GOT3 (cell line): ENCODE data around the gene DNAJC7.
A peak's percentile ranks its signal among the peaks of the same experiment; 100 is the strongest.
"Not testable (repeated sequence)": the region's sequence is repeated elsewhere in the genome, so short reads cannot be mapped to it uniquely, and the experiment has no call there.

Source experiments
- DNase-seq: peaks from one replicate; lab custom pipeline; 2025; ENCODE audit warnings: mixed read lengths; lab: John Stamatoyannopoulos, UW

Gene DNAJC7

GRCh38 chr17:42041619-42042018 is 24.4 kb upstream of the DNAJC7 start:
- no peak for DNase-seq

DNA sequence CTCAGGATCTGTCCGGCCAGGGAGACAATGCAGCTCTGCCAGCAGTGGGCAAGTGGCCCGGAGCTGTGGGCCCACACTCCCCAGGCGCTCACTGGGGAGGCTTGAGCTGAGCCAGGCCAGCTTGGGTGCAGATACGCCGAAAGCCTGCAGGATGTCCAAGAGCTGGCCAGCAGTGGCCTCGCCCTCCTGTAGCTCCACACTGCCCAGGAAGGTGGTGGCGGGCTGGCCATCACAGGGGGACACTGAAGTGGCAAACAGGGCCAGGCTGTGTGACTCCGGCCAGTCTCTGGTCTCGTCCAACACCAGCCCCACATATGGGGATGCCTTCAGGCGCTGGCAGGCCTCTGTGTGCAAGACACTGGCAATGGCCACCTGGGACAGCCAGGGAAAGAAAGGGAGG is 23.6 kb upstream of the DNAJC7 start:
- DNase-seq = no peak

DNA sequence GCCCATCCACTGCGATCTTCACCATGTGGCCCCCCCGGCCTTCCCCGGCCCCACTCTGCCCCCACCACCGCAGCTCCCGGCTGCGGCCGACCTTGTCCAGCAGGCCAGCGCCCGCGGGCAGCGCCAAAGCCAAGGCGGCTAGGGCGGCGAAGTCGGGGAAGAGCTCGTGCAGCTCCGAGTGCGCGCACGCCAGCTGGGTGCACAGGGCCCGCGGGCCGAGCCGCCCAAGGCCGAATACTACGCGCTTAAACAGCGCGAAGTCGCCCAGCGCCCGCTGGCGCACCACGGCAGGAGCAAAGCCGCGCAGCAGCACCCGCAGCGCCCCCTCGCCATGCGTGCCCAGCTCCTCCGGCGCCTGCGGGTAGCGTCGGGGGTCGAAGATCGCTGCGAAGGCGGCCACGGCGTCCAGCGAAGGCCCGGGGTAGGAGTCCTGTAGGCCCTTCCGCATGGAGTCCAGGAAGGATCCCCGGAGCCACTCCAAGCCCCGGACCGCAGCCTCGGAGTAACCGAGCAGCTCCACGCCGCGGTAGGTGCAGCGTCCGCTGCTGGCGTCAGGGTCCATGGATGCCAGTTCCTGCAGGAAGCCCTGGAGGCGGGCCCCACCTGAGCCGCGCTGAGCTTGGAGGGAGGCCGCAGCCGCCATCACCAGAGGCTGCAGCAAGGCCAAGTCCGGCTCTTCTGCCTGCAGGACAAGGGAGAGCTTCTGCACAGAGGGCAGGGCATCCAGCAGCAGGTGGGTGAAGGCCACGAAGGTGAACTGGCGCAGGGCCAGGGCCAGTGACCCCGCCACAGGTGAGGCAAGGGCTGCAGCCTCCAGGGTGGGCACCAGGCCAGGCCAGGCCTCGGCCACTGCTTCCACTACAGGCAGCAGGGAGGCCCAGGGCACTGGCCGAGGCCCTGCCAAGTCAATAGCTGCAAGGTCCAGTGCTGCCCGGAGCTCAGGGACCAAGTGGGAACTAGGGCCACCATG is 22.8 kb upstream of the DNAJC7 start:
- no peak for DNase-seq

DNA sequence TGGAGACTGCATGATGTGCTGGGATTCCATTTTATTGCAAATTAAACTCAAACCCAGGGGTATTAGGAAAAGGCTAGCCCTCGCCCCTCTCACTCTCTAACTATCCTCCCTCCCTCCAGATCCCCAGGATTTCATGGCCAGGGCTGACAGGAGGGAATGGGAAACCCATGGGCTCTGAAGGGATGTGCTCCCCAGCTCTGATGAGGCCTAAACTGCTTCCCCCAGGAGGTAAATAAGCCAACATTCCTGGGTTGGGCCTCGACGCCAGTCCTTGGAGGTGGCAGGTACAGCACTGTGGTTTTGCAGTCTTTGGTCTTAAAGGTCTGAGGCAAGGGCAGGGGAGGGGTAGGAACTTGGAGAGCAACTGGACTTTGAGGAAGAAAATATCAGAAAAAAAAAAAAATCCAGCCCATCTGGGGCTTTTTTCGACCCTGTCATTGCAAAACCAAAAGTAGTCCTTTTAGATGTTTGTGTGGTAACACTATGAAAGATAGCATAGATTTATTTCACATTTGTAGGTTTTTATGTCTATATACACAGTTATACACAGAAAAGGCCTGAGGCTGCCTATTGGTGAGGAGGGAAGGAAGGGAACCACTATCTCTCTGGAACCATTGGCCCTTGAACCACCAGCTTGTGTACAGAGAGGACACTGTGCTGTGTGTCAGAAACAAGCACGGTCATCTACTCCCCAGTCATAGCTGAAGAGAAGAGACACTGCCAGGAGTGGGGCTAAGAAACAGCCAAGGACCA is 21.2 kb upstream of the DNAJC7 start:
- no peak for DNase-seq

DNA sequence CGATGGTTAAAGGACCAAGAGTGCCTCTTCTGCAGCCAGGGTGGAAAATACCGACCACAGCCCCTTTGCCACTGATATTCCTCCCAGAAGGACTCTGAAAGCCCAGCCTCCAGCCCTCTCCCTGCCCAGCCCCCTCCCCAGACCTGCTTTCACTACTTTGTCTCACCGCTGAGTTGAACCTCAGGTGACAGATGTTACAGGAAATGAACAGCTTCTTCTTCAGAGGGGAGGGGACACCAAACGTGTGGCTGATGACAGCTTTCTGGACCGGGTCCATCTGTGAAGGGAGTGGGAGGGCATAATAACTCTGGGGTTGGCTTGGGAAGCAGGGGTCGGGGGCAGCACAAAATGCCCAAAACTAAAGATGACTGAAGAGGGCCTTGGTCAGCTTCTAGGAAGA is 16.8 kb upstream of the DNAJC7 start:
- no peak for DNase-seq

- no peak for DNase-seq
Observed at GRCh38 chr17:42031584-42031983, 14.3 kb upstream of the DNAJC7 start.

- no peak for DNase-seq
Observed at GRCh38 chr17:42028791-42029127, 11.5 kb upstream of the DNAJC7 start.

DNA sequence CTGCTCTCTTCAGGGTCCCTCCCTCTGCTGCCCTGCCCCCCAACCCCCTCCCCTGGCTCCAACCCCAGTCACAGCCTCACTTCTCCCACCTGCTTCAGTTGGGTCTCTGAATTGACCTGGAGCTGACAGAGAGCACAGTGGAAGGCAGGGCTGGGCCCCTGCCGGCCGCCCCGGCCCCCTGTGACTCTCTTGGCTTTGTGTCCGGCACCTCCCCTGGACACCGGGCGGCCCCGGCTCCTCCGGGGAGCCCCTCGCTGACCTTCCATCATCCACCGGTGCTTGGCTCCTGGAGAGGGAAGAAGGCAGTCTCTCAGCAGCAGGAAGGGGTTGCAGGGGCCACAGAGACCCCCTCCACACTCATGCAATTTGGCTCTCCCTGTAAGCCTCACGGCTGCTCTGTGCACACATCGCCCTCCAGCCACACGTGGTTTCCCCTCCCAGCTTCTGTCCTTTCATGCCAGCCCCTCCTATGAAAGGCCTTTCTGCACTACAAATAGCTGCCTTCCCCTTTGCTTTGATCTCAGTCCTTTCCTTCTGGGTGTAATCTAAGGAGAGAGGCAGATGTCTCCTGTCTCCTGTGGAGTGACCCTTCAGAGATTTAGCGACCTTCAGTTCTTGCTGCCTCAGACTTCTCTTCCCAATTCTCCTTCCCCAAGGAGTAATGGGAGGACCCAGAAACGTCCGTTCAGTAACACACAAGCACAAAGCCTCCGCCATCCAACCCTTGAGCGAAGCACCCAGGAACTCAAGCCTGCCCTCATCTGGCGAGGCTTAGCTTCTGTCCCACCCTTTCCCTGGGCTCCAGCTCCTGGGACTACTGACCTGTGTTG is 10.9 kb upstream of the DNAJC7 start:
- no peak for DNase-seq

GRCh38 chr17:42027590-42027889 is 10.3 kb upstream of the DNAJC7 start:
- no peak for DNase-seq

GRCh38 chr17:42026857-42027589 is 9.8 kb upstream of the DNAJC7 start:
- no peak for DNase-seq

- no peak for DNase-seq
Observed at GRCh38 chr17:42025936-42026335, 8.7 kb upstream of the DNAJC7 start.

GRCh38 chr17:42025191-42025579 is 7.9 kb upstream of the DNAJC7 start:
- no peak for DNase-seq

GRCh38 chr17:42023524-42024349 is 6.5 kb upstream of the DNAJC7 start:
- no peak for DNase-seq

DNA sequence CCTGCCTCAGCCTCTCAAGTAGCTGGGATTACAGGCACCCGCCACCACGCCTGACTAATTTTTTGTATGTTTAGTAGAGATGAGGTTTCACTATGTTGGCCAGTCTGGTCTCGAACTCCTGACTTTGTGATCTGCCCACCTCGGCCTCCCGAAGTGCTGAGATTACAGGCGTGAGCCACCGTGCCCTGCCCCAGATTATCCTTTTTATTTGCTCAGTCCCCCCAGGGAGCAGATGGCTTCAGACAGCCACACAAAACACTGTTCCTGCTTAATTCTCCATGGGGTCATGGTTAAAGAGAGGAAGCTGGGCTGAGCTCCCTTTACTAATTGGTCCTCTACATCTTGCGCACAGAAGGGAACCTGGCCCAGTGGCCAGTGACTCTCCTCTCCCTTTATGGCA is 3.6 kb upstream of the DNAJC7 start:
- not testable (repeated sequence) for DNase-seq

- peak; percentile 76 for DNase-seq
Observed at GRCh38 chr17:42019509-42020404, 2.5 kb upstream of the DNAJC7 start, which contains the start of gene NKIRAS2. TSS of gene NKIRAS2 (plus strand) at chr17:42020090. CDS start at chr17:42021578, 1,488 bp downstream.

DNA sequence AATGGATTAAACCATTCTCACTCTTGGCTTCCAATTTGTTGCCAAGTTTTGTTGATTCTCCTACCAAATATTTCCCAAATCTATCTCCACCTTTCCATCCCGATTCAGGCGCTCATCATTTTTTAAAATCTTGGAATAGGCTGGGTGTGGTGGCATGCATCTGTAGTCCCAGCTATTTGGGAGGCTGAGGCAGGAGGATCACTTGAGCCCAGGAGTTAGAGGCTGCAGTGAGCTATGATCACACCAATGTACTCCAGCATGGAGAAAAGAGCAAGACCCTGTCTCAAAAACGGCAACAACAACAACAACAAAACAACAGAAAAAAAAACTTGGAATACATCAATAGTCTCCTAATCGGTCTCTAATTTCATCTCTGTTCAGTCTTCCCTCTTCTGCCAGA is 1.7 kb upstream of the DNAJC7 start:
- DNase-seq = no peak

- no peak for DNase-seq
Observed at GRCh38 chr17:42018339-42018738, 1.1 kb upstream of the DNAJC7 start.

GRCh38 chr17:42017866-42018200 is 594 bp upstream of the DNAJC7 start:
- DNase-seq = no peak

- DNase-seq = no peak
Observed at GRCh38 chr17:42016411-42016831, 818 bp downstream of the DNAJC7 start.

GRCh38 chr17:42013740-42014139 is 3.5 kb downstream of the DNAJC7 start:
- DNase-seq = not testable (repeated sequence)
